GM06990 (cell line): ENCODE measurements around the gene B3GAT1.

ENCODE experiments used
- DNase-seq: peaks from one replicate; pipeline ENCODE4 v3.0.0-alpha.2; 2011; ENCODE audit not compliant: insufficient read length; ENCODE audit errors: extremely low read depth
- H3K27me3 ChIP-seq: replicated peaks from 2 replicates; pipeline ENCODE4 v1.6.0; 2011; ENCODE audit warnings: low read length; ENCODE audit not compliant: control insufficient read depth, insufficient read depth
- H3K36me3 ChIP-seq: 2 replicates; pipeline ENCODE4 v1.5.1; 2011; ENCODE audit warnings: low read length; ENCODE audit not compliant: control insufficient read depth, insufficient read depth
- H3K4me3 ChIP-seq: replicated peaks from 2 replicates; pipeline ENCODE4 v1.5.1; 2011; ENCODE audit warnings: low read depth, mild to moderate bottlenecking, control low read depth, low read length
- CTCF ChIP-seq: IDR thresholded peaks from 2 replicates; pipeline ENCODE4 v1.5.1; 2011; ENCODE audit warnings: low read length, control low read depth, mild to moderate bottlenecking, inconsistent platforms; ENCODE audit not compliant: insufficient read depth, poor library complexity, severe bottlenecking

B3GAT1 gene

GRCh38 chr11:134355656-134356055, 56.4 kb downstream of the B3GAT1 start:
- H3K27me3 ChIP-seq = no peaks in the 10 kb centered on the region
- DNase-seq = no peak
- no peaks in the 10 kb centered on the region for H3K36me3 ChIP-seq
- TF ChIP-seq CTCF = no peak
- no peak overlapping the region for H3K4me3 ChIP-seq

- no peaks in the 10 kb centered on the region for H3K36me3 ChIP-seq
- no peaks in the 10 kb centered on the region for H3K27me3 ChIP-seq
- no peak for TF ChIP-seq CTCF
- H3K4me3 ChIP-seq = no peak overlapping the region
- no peak for DNase-seq
These were observed 56.9 kb downstream of the B3GAT1 start for GRCh38 chr11:134355136-134355535.

- DNase-seq = no peak
- no peak for TF ChIP-seq CTCF
- Histone ChIP-seq H3K27me3 (no peaks in the 10 kb centered on the region), H3K36me3 (no peaks in the 10 kb centered on the region), H3K4me3 (no peak overlapping the region)
These were observed 59.9 kb downstream of the B3GAT1 start for GRCh38 chr11:134352111-134352510.

- no peak for TF ChIP-seq CTCF
- DNase-seq = no peak
- H3K27me3 ChIP-seq = no peaks in the 10 kb centered on the region
- H3K36me3 ChIP-seq = no peaks in the 10 kb centered on the region
- peak overlapping the region; percentile 3 for H3K4me3 ChIP-seq
These were observed 61.7 kb downstream of the B3GAT1 start for GRCh38 chr11:134350381-134350780.

- H3K36me3 ChIP-seq = no peaks in the 10 kb centered on the region
- no peak for TF ChIP-seq CTCF
- no peak for DNase-seq
- H3K4me3 ChIP-seq = peak overlapping the region; percentile 3
- H3K27me3 ChIP-seq = no peaks in the 10 kb centered on the region
These were observed 62.2 kb downstream of the B3GAT1 start for GRCh38 chr11:134349802-134350355.
